HG03342 (cell line): ENCODE results near the gene RFWD3.
"Not testable (repeated sequence)": the region's sequence is repeated elsewhere in the genome, so short reads cannot be mapped to it uniquely, and the experiment has no call there.

Experiments
- ATAC-seq: cut with Tn5 transposase; IDR thresholded peaks from one replicate; pipeline ENCODE4 v1.9.1; 2021; ENCODE audit warnings: mild to moderate bottlenecking, moderate library complexity; ENCODE audit not compliant: unreplicated experiment

RFWD3 gene

GRCh38 chr16:74666010-74666421, 661 bp downstream of the RFWD3 start:
- ATAC-seq, result no peak

- ATAC-seq, result no peak
Observed at GRCh38 chr16:74661064-74661463, 5.6 kb downstream of the RFWD3 start.

DNA sequence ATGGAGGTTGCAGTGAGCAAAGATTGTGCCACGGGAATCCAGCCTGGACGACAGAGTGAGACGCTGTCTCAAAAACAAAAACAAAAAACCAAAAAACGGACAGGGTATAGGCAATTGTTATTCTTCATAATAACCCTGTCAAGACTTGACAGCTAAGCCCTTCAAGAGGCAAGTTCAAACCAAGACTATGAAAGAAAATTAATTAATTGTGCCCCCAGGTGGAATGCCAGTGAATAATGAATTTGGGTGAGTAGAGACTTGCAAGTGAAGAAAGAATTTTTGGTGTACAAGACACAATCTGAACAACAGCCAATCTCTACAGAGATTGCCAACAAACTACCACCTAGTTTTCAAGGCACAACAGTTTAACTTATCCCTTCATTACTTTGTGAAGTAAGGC, 6.3 kb downstream of the RFWD3 start:
- no peak for ATAC-seq

DNA sequence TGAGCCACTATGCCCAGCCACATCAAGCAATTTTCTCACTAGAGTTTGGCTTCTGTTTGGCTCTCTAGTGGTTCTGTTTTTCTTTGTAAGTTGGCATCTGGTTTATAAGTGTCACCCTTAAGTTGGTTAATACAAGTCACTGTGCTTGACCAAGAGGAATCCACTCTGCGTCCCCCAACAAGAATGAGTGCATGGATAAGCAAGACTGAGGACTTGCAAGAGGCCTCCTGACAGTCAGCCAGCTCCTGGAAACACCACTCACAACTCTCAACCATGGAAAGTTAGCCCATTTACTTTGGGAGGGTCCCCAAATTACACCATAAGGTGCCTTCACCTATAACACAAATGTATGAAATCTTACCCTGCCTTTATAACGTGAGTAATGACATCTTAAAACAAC, 7.6 kb downstream of the RFWD3 start:
- ATAC-seq, result no peak

- ATAC-seq, result no peak
Observed at GRCh38 chr16:74657870-74658642, 8.6 kb downstream of the RFWD3 start.

- no peak for ATAC-seq
Observed at GRCh38 chr16:74654536-74655050, 12.1 kb downstream of the RFWD3 start.

- ATAC-seq, result not testable (repeated sequence)
Observed at GRCh38 chr16:74652883-74653282, 13.8 kb downstream of the RFWD3 start.

GRCh38 chr16:74652249-74652648, 14.4 kb downstream of the RFWD3 start:
- no peak for ATAC-seq

- no peak for ATAC-seq
Observed at GRCh38 chr16:74651841-74652240, 14.8 kb downstream of the RFWD3 start.

DNA sequence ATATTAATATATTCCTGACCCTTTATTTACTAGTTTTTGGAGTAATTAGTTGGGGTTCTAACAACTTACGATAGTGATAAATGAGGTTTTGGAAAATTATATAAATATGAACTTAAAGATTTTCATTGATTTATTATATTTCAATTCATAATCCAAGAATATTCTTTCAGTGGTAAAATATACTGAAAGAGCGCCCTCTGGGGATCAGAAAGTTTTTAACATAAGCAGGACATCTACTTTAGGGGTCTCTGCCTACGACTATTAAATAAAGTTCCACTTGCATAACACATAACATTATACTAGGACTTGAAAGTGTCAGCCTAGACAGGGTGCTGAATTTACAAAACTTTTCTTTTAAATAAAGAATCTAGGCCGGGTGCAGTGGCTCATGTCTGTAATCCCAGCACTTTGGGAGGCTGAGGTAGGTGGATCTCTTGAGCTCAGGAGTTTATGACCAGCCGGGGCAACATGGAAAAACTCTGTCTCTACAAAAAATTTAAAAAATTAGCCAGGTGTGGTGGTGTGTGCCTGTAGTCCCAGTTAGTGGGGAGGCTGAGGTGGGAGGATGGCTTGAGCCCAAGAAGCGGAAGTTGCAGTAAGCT, 15.6 kb downstream of the RFWD3 start:
- ATAC-seq, result no peak

- ATAC-seq, result no peak
Observed at GRCh38 chr16:74649839-74650504, 16.7 kb downstream of the RFWD3 start.

DNA sequence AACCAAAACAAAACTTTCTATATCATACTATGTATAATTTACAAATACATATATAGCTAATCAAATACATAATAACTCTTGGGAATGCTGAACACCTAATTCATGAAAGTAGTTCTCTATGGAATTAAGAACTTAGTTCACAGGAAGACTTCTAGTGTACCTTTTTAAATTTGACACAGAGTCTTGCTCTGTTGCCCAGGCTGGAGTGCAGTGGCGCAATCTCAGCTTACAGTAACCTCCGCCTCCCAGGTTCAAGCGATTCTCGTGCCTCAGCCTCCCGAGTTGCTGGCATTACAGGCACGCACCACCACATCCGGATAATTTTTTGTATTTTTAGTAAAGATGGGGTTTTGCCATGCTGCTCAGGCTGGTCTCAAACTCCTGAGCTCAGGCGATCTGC, 24.7 kb downstream of the RFWD3 start:
- ATAC-seq, result no peak

- ATAC-seq, result no peak
Observed at GRCh38 chr16:74637742-74638453, 28.8 kb downstream of the RFWD3 start.

DNA sequence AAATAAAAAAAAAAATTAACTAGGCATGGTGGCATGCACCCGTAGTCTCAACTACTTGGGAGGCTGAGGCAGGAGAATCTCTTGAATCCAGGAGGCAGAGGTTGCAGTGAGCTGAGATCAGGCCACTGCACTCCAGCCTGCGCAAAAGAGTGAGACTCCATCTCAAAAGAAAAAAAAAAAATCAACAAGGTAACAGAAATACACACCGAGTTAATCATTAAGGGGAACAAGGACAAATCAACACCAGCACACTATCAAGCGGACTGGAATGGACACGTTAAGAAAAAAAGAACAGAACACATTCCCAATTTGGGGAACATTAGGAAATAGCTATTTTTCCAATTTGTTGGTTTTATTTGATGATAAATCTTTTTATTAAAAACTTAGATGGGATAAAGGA, 31.4 kb downstream of the RFWD3 start:
- no peak for ATAC-seq

- ATAC-seq, result no peak
Observed at GRCh38 chr16:74633686-74634085, 33.0 kb downstream of the RFWD3 start.

DNA sequence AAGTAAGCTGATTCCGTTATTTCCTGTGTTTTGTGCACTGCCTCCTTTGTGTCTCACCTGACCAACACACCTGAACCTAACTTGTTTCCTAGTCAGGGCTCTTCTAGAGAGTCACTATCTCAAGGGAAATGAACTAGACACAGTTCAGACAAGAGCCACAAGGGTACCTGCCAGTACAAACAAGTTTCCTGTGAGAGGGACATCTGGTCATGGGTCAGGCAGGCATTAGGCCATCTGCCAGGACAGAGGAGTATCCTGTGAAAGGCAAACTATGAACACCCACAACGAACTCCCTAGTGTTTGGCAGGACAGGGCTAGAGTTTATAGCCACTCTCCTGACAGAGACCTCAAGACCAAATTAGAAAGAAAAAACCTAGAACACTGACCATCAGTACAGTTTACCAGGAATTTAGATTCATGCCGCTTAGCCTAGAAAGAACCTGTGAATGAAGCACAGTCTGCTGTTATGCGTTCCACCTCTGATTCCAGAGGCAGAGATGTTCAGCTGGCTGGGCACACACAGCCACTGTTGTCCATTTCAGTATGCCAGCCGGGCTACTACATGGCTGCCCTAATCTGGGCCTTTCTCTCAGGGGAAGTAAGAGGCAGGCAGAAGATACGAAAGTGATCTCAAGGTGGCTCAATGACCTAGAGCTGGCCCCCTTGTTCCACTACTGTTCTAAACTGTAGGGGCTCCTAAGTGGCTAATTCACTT, 39.0 kb downstream of the RFWD3 start:
- no peak for ATAC-seq

- no peak for ATAC-seq
Observed at GRCh38 chr16:74626741-74627416, 39.8 kb downstream of the RFWD3 start.

GRCh38 chr16:74625500-74626350, 41.0 kb downstream of the RFWD3 start:
- no peak for ATAC-seq

- no peak for ATAC-seq
Observed at GRCh38 chr16:74623839-74624235, 42.8 kb downstream of the RFWD3 start.
